Natural killer cell (primary cell): ENCODE results near the gene TBC1D19. TPM values are rescaled to one million over a fixed set of nuclear protein-coding genes. Genes with fewer than 3 reads are reported as not detected.

Experiments used
- ATAC-seq, 3 donors: fragments of 150-1000 bp in 2 of 3; fragments of 200-7000 bp in 1 of 3; cut with Tn5 transposase; 1 replicate in 1 of 3; 2 replicates in 2 of 3; pipeline ENCODE4 v1.10.0; 2021; ENCODE audit warnings: mild to moderate bottlenecking in 2 of 3, moderate library complexity in 2 of 3
- DNase-seq, 2 donors: peaks; one replicate each; pipeline versions ENCODE4 v3.0.0 to v3.0.0-alpha.2; 2013 to 2021; ENCODE audit warnings: mixed read lengths in 1 of 2
- H3K27ac ChIP-seq: one replicate; pipeline ENCODE4 v1.5.1; 2013; ENCODE audit warnings: mild to moderate bottlenecking, low read length
- H3K27me3 ChIP-seq: one replicate; pipeline ENCODE4 v1.6.1; 2013; ENCODE audit warnings: low read length; ENCODE audit not compliant: control insufficient read depth, insufficient read depth
- H3K36me3 ChIP-seq: one replicate; pipeline ENCODE4 v1.6.1; 2013; ENCODE audit warnings: low read length; ENCODE audit not compliant: control insufficient read depth, insufficient read depth
- H3K4me1 ChIP-seq: one replicate; pipeline ENCODE4 v1.6.1; 2013; ENCODE audit warnings: low read length; ENCODE audit not compliant: control insufficient read depth, insufficient read depth
- H3K4me3 ChIP-seq: one replicate; pipeline ENCODE4 v1.5.1; 2013; ENCODE audit warnings: low read length
- H3K9me3 ChIP-seq: one replicate; pipeline ENCODE4 v1.6.1; 2013; ENCODE audit warnings: low read length; ENCODE audit not compliant: control insufficient read depth, insufficient read depth
- H3K27ac Mint-ChIP-seq, 2 donors: one replicate each; pipeline ENCODE4 v1.8.0; 2022; ENCODE audit warnings: mild to moderate bottlenecking in 2 of 2, mixed read lengths in 2 of 2, moderate library complexity in 1 of 2
- H3K27me3 Mint-ChIP-seq, 2 donors: one replicate each; pipeline ENCODE4 v1.8.0; 2022; ENCODE audit warnings: low read depth in 2 of 2, mixed read lengths in 2 of 2
- H3K36me3 Mint-ChIP-seq: one replicate; pipeline ENCODE4 v1.8.0; 2022; ENCODE audit warnings: mixed read lengths
- H3K4me1 Mint-ChIP-seq, 2 donors: one replicate each; pipeline ENCODE4 v1.8.0; 2022; ENCODE audit warnings: mixed read lengths in 2 of 2
- H3K4me3 Mint-ChIP-seq: one replicate; pipeline ENCODE4 v1.8.0; 2022; ENCODE audit warnings: mild to moderate bottlenecking, moderate library complexity, mixed read lengths
- H3K9me3 Mint-ChIP-seq, 2 donors: one replicate each; pipeline ENCODE4 v1.8.0; 2022; ENCODE audit warnings: mixed read lengths in 2 of 2
- CTCF ChIP-seq: fragments of 200-600 bp; IDR thresholded peaks from one replicate; pipeline ENCODE4 v1.8.0; 2022; ENCODE audit warnings: antibody characterized with exemption
- WGBS: methylation state at CpG from one replicate; pipeline ENCODE4 v1.1.7; 2013; ENCODE audit warnings: missing lambda C conversion rate; ENCODE audit not compliant: insufficient coverage; 5-methylcytosine and 5-hydroxymethylcytosine counted together
- intact Hi-C: fragments of 100-400 bp; cut with micrococcal nuclease; formaldehyde crosslinking; loops from one replicate; pipeline ENCODE4 v1.14.2; 2022
- total RNA-seq, 4 donors: library from RNA; stranded (reverse); fragments of 120-200 nt in 1 of 4; gene quantifications; one replicate each; pipeline versions ENCODE4 v1.2.3 to v1.2.4, GENCODE V29; 2013 to 2022

TBC1D19 gene
- total RNA-seq, 3 donors from 2014 or later (not counting 1 experiment from before 2014, with no cell fraction given): 13.0 to 21.3 (median 16.8) TPM

GRCh38 chr4:26766141-26766540 lies 182.3 kb downstream of the TBC1D19 start:
- Mint-ChIP-seq H3K27ac (no peak overlapping the region), H3K4me1 (no peaks in the 10 kb centered on the region), H3K9me3 (no peaks in the 10 kb centered on the region), H3K4me3 (no peak overlapping the region), H3K36me3 (peaks cover 16% of the 10 kb centered on the region), H3K27me3 (no peaks in the 10 kb centered on the region)
- no peaks in the 10 kb centered on the region for H3K9me3 ChIP-seq
- TF ChIP-seq CTCF: no peak
- no peaks in the 10 kb centered on the region for H3K4me1 ChIP-seq
- intact Hi-C loops: no loop called here
- no peak overlapping the region for H3K4me3 ChIP-seq
- no peaks in the 10 kb centered on the region for H3K27me3 ChIP-seq
- ATAC-seq (peak in 1 of 3 donors; percentile 67), DNase-seq (no peak)
- H3K36me3 ChIP-seq: no peaks in the 10 kb centered on the region
- no peak overlapping the region for H3K27ac ChIP-seq
- WGBS: 88% methylated on average over 1 of the region's 2 CpGs

- DNase-seq (no peak), ATAC-seq (no peak)
- H3K4me3 Mint-ChIP-seq: no peak overlapping the region
- peaks cover 38% of the 10 kb centered on the region for H3K36me3 Mint-ChIP-seq
- no peak for TF ChIP-seq CTCF
- no peaks in the 10 kb centered on the region for H3K27me3 Mint-ChIP-seq
- no peaks in the 10 kb centered on the region for H3K4me1 ChIP-seq
- H3K4me1 Mint-ChIP-seq: no peaks in the 10 kb centered on the region
- no peak overlapping the region for H3K27ac Mint-ChIP-seq
- intact Hi-C loops: no loop called here
- no peaks in the 10 kb centered on the region for H3K9me3 Mint-ChIP-seq
- WGBS: 92% methylated on average over 4 of the region's 5 CpGs
- H3K36me3 ChIP-seq: no peaks in the 10 kb centered on the region
- H3K9me3 ChIP-seq: no peaks in the 10 kb centered on the region
- no peaks in the 10 kb centered on the region for H3K27me3 ChIP-seq
- no peak overlapping the region for H3K27ac ChIP-seq
- no peak overlapping the region for H3K4me3 ChIP-seq
Observed at GRCh38 chr4:26772096-26772873, 188.4 kb downstream of the TBC1D19 start.

GRCh38 chr4:26779224-26779623 lies 195.3 kb downstream of the TBC1D19 start:
- TF ChIP-seq CTCF: no peak
- ATAC-seq (no peak), DNase-seq (no peak)
- H3K4me3 ChIP-seq: no peak overlapping the region
- Mint-ChIP-seq H3K27me3 (no peaks in the 10 kb centered on the region), H3K9me3 (no peaks in the 10 kb centered on the region), H3K4me3 (no peak overlapping the region), H3K36me3 (peaks cover 8% of the 10 kb centered on the region), H3K4me1 (no peaks in the 10 kb centered on the region), H3K27ac (no peak overlapping the region)
- H3K27ac ChIP-seq: no peak overlapping the region
- WGBS: 100% methylated on average over 2 of the region's 2 CpGs
- no peaks in the 10 kb centered on the region for H3K9me3 ChIP-seq
- intact Hi-C loops: no loop called here
- no peaks in the 10 kb centered on the region for H3K27me3 ChIP-seq
- no peaks in the 10 kb centered on the region for H3K36me3 ChIP-seq
- H3K4me1 ChIP-seq: no peaks in the 10 kb centered on the region

- Mint-ChIP-seq H3K27me3 (no peaks in the 10 kb centered on the region), H3K36me3 (peaks cover 8% of the 10 kb centered on the region), H3K4me3 (no peak overlapping the region), H3K27ac (no peak overlapping the region), H3K4me1 (no peaks in the 10 kb centered on the region), H3K9me3 (no peaks in the 10 kb centered on the region)
- WGBS: 100% methylated on average over 2 of the region's 2 CpGs
- ATAC-seq (no peak), DNase-seq (no peak)
- intact Hi-C loops: no loop called here
- Histone ChIP-seq H3K4me1 (no peaks in the 10 kb centered on the region), H3K4me3 (no peak overlapping the region), H3K27ac (no peak overlapping the region), H3K27me3 (no peaks in the 10 kb centered on the region), H3K36me3 (no peaks in the 10 kb centered on the region), H3K9me3 (no peaks in the 10 kb centered on the region)
- no peak for TF ChIP-seq CTCF
Observed at GRCh38 chr4:26779674-26780073, 195.8 kb downstream of the TBC1D19 start.
